ENCODE data around the gene MTMR1. TPM values are rescaled to one million over a fixed set of nuclear protein-coding genes. Genes with fewer than 3 reads are reported as not detected.

The MTMR1 gene
- total RNA-seq, 1 experiment from 2014 or later = 25.4 TPM

GRCh38 chrX:150773634-150774033, 80.4 kb downstream of the MTMR1 start:
- no peaks in the 10 kb centered on the region for H3K36me3 Mint-ChIP-seq (ENCODE audit: insufficient read depth, unreplicated experiment)
- H3K4me3 ChIP-seq (ENCODE audit: low read depth, low read length) = no peak overlapping the region
- no TSS peak for BruUV-seq (replicated peaks)
- no peak for DNase-seq
- no peaks in the 10 kb centered on the region for H3K9me3 ChIP-seq
- POLR2A ChIA-PET = no interaction called here
- CTCF ChIA-PET = no interaction called here
- intact Hi-C loops (cut with micrococcal nuclease; ENCODE audit: unreplicated experiment) = no loop called here
- TF ChIP-seq CTCF (IDR thresholded peaks at IDR 0.05; ENCODE audit: insufficient read depth in 1 of 2, low read depth in 1 of 2, low read length in 1 of 2, severe bottlenecking in 1 of 2, unreplicated experiment in 1 of 2) = no peak
- H3K4me1 ChIP-seq = no peaks in the 10 kb centered on the region
- no peaks in the 10 kb centered on the region for H3K27me3 Mint-ChIP-seq (ENCODE audit: insufficient read depth, unreplicated experiment)
- H3K4me3 Mint-ChIP-seq (ENCODE audit: unreplicated experiment) = no peak overlapping the region
- no peak overlapping the region for H3K27ac Mint-ChIP-seq (ENCODE audit: unreplicated experiment)
- no peaks in the 10 kb centered on the region for H3K9me3 Mint-ChIP-seq (ENCODE audit: unreplicated experiment)
- H3K36me3 ChIP-seq (ENCODE audit: control insufficient read depth, insufficient read depth, low read length) = no peaks in the 10 kb centered on the region
- no peaks in the 10 kb centered on the region for H3K4me1 Mint-ChIP-seq (ENCODE audit: low read depth, unreplicated experiment)
- H3K27me3 ChIP-seq (replicated peaks; ENCODE audit: control insufficient read depth, insufficient read depth, low read length) = no peaks in the 10 kb centered on the region

- CTCF ChIA-PET = no interaction called here
These were observed 81.8 kb downstream of the MTMR1 start for GRCh38 chrX:150774798-150775568.

More at GRCh38 chrX:150774798-150775568, 81.8 kb downstream of the MTMR1 start:
- DNase-seq = no peak
- Mint-ChIP-seq H3K4me1 (ENCODE audit: low read depth, unreplicated experiment) (no peaks in the 10 kb centered on the region), H3K9me3 (ENCODE audit: unreplicated experiment) (no peaks in the 10 kb centered on the region), H3K27me3 (ENCODE audit: insufficient read depth, unreplicated experiment) (no peaks in the 10 kb centered on the region), H3K4me3 (ENCODE audit: unreplicated experiment) (no peak overlapping the region), H3K36me3 (ENCODE audit: insufficient read depth, unreplicated experiment) (no peaks in the 10 kb centered on the region), H3K27ac (ENCODE audit: unreplicated experiment) (no peak overlapping the region)
- no TSS peak for BruUV-seq (replicated peaks)
- POLR2A ChIA-PET = no interaction called here
- intact Hi-C loops (cut with micrococcal nuclease; ENCODE audit: unreplicated experiment) = no loop called here
- Histone ChIP-seq H3K27me3 (replicated peaks; ENCODE audit: control insufficient read depth, insufficient read depth, low read length) (no peaks in the 10 kb centered on the region), H3K4me3 (ENCODE audit: low read depth, low read length) (no peak overlapping the region), H3K4me1 (no peaks in the 10 kb centered on the region), H3K9me3 (no peaks in the 10 kb centered on the region), H3K36me3 (ENCODE audit: control insufficient read depth, insufficient read depth, low read length) (no peaks in the 10 kb centered on the region)
- no peak for TF ChIP-seq CTCF (IDR thresholded peaks at IDR 0.05; ENCODE audit: insufficient read depth in 1 of 2, low read depth in 1 of 2, low read length in 1 of 2, severe bottlenecking in 1 of 2, unreplicated experiment in 1 of 2)
